Lower leg skin (tissue), 3 donors: ENCODE measurements around the gene SRGAP1.

Experiments
- POLR2A ChIP-seq, 2 donors: fragments of 450-650 bp; IDR thresholded peaks; one replicate each; pipeline ENCODE4 v1.6.1; 2016 to 2017; ENCODE audit warnings: antibody characterized with exemption in 2 of 2, mild to moderate bottlenecking in 1 of 2, moderate library complexity in 1 of 2
- TF ChIP-seq, protein P1 (sequence below), 3 donors: fragments of 450-650 bp; IDR thresholded peaks; one replicate each; pipeline ENCODE4 v1.5.1; 2016; ENCODE audit warnings: antibody characterized with exemption in 3 of 3, mild to moderate bottlenecking in 3 of 3, moderate library complexity in 2 of 3

- no peak for TF ChIP-seq POLR2A (IDR thresholded peaks at IDR 0.05)
- TF ChIP-seq, protein P1, sequence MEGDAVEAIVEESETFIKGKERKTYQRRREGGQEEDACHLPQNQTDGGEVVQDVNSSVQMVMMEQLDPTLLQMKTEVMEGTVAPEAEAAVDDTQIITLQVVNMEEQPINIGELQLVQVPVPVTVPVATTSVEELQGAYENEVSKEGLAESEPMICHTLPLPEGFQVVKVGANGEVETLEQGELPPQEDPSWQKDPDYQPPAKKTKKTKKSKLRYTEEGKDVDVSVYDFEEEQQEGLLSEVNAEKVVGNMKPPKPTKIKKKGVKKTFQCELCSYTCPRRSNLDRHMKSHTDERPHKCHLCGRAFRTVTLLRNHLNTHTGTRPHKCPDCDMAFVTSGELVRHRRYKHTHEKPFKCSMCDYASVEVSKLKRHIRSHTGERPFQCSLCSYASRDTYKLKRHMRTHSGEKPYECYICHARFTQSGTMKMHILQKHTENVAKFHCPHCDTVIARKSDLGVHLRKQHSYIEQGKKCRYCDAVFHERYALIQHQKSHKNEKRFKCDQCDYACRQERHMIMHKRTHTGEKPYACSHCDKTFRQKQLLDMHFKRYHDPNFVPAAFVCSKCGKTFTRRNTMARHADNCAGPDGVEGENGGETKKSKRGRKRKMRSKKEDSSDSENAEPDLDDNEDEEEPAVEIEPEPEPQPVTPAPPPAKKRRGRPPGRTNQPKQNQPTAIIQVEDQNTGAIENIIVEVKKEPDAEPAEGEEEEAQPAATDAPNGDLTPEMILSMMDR (IDR thresholded peaks at IDR 0.05) = no peak
Observed at GRCh38 chr12:63958876-63959580, 114.5 kb downstream of the SRGAP1 start.
